Neural crest cell (in vitro differentiated cells): Measurements from ENCODE around the gene PHF21A. TPM values are rescaled to one million over a fixed set of nuclear protein-coding genes. Genes with fewer than 3 reads are reported as not detected.

Experiments used
- DNase-seq: peaks from one replicate; pipeline ENCODE4 v3.0.0; 2021; ENCODE audit warnings: low read depth, mixed read lengths, low spot score
- H3K27ac Mint-ChIP-seq: one replicate; pipeline ENCODE4 v1.8.0; 2021; ENCODE audit warnings: mild to moderate bottlenecking, mixed read lengths; ENCODE audit not compliant: unreplicated experiment
- H3K27me3 Mint-ChIP-seq: 2 replicates; pipeline ENCODE4 v1.8.0; 2021; ENCODE audit warnings: low read depth, mild to moderate bottlenecking, mixed read lengths
- H3K36me3 Mint-ChIP-seq: 2 replicates; pipeline ENCODE4 v1.8.0; 2021; ENCODE audit warnings: low read depth, mild to moderate bottlenecking, mixed read lengths
- H3K4me1 Mint-ChIP-seq: 2 replicates; pipeline ENCODE4 v1.8.0; 2021; ENCODE audit warnings: mixed read lengths
- H3K4me3 Mint-ChIP-seq: one replicate; pipeline ENCODE4 v1.8.0; 2021; ENCODE audit warnings: mild to moderate bottlenecking, mixed read lengths
- H3K9me3 Mint-ChIP-seq: 2 replicates; pipeline ENCODE4 v1.8.0; 2021; ENCODE audit warnings: mixed read lengths
- CTCF ChIP-seq: fragments of 200-600 bp; sonication (generic); conservative IDR thresholded peaks from 2 replicates; pipeline ENCODE4 v1.5.0; 2021; ENCODE audit warnings: antibody characterized with exemption, mild to moderate bottlenecking
- total RNA-seq: library from RNA; stranded (reverse); gene quantifications from 2 replicates; pipeline ENCODE4 v1.2.1, GENCODE V29; 2021

The PHF21A gene
- total RNA-seq, 1 donor from 2014 or later, result 56.5 TPM

GRCh38 chr11:45936511-45937054, 184.7 kb downstream of the PHF21A start:
- Mint-ChIP-seq H3K27me3 (no peaks in the 10 kb centered on the region), H3K9me3 (no peaks in the 10 kb centered on the region), H3K36me3 (no peaks in the 10 kb centered on the region), H3K4me3 (no peak overlapping the region), H3K27ac (no peak overlapping the region), H3K4me1 (no peaks in the 10 kb centered on the region)
- no peak for TF ChIP-seq CTCF
- DNase-seq, result no peak

DNA sequence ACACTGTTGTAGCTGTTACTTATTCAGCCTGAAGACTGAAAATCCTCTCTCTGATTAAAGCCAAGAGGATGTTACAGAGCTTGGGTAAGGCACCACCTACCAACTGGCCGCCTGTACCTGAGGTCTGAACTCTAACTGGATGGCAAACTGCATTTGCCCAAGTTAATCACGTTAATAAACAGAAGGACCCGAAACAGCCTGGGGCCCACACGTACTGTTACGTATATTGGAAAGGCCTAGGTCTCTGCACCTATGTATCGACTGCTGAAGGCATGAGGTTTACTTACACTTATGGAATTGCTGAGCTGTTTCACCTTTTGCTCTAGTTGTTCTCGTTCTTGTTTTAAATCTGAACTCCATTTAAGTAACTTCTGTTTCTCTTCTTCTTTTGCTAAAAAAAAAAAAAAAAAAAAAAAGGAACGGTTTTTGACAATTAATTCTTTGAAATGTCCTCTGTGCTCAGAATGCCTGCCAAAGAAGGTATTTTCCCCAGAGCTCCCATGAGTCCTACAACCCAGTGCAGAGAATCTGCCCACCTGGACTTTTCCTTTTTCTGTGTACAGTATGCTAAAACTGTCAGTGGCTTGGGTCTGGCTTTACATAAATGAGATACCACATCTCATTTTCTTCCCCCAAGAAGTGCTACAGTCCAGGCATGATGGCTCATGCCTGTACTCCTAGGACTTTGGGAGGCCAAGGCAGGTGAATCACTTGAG, 185.7 kb downstream of the PHF21A start:
- DNase-seq, result no peak
- no peaks in the 10 kb centered on the region for H3K36me3 Mint-ChIP-seq
- H3K4me1 Mint-ChIP-seq, result no peaks in the 10 kb centered on the region
- H3K9me3 Mint-ChIP-seq, result no peaks in the 10 kb centered on the region
- no peaks in the 10 kb centered on the region for H3K27me3 Mint-ChIP-seq
- no peak for TF ChIP-seq CTCF
- no peak overlapping the region for H3K4me3 Mint-ChIP-seq
- no peak overlapping the region for H3K27ac Mint-ChIP-seq

DNA sequence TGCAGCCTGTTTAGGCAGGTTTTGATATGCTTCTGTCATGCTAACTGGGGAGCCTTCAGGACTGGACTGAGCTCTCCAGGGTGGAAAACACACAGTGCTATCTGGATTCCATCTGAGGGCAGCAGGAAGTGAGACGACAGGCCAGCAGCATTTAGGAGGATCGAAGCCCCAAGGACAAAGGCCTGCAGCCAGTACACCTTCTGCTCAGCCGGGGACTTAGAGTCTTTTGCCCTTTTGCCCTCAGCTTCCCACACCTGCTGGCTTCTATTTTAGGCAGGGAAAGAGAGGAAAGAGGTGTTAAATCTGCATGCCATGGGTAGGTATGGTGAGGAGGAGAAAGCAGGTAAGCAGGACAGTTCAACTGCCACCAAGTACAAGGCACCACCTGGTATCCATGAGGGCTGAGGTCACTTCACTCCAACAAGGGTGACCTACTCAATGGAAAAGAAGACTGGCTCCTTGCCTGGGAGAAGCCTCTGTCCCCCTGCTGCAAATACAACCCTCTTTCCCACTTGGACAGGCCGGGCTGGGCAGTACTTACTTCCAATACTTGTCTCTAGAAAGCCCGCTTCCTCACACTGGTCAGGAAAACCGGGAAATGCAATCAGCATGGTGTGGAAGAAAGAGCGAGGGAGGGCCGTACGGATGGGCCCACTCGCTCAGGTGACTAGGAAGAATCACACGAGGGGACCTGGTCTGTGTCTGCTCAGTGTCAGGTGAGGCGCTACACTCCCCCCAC, 186.5 kb downstream of the PHF21A start:
- no peak for DNase-seq

DNA sequence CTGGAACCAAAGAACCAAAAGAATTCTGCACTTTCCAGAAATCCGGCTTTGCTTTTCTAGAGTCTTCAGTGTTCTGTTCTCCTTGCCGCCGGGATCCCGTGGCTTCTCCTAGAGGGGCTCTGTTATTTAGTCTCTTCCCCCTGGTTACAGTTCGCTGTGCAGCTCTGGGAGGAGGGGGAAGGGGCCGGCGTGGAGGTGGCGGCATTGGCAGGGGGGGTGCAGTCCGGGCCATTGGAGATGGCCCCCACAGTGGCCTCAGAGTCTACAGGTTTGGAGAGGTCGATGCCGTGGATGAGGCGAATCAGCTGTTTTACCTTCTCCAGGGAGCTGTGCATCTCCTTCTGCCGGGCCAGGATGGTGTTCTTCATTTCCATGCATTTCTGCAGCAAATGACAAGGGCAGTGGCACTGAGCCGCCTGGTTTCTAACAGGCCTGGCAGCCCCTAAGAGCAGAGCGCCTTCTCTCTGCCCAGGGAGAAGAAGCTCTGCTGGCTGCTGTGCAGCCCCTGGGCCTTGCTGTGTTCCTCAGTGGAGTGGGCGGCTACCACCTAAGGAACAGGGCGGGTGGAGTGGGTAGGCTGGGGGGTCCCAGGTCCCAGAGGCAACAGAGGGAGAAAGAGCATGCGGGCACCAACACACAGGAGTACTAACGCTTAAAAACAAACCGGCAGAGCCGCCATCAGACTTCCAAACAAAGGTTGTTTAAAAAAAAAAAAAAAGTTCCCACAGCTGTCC, 187.2 kb downstream of the PHF21A start:
- Mint-ChIP-seq H3K4me3 (no peak overlapping the region), H3K9me3 (no peaks in the 10 kb centered on the region), H3K36me3 (no peaks in the 10 kb centered on the region), H3K4me1 (no peaks in the 10 kb centered on the region), H3K27me3 (no peaks in the 10 kb centered on the region), H3K27ac (no peak overlapping the region)
- TF ChIP-seq CTCF, result no peak
- no peak for DNase-seq

More for the DNA sequence above, 186.5 kb downstream of the PHF21A start:
- Mint-ChIP-seq H3K9me3 (no peaks in the 10 kb centered on the region), H3K36me3 (no peaks in the 10 kb centered on the region), H3K4me1 (no peaks in the 10 kb centered on the region), H3K4me3 (no peak overlapping the region), H3K27ac (no peak overlapping the region), H3K27me3 (no peaks in the 10 kb centered on the region)
- no peak for TF ChIP-seq CTCF

GRCh38 chr11:45933131-45933831, 188.0 kb downstream of the PHF21A start:
- no peak for DNase-seq
- Mint-ChIP-seq H3K4me3 (no peak overlapping the region), H3K27me3 (no peaks in the 10 kb centered on the region), H3K9me3 (no peaks in the 10 kb centered on the region), H3K27ac (no peak overlapping the region), H3K4me1 (no peaks in the 10 kb centered on the region), H3K36me3 (no peaks in the 10 kb centered on the region)
- no peak for TF ChIP-seq CTCF
